Bronchial epithelial cell (primary cell): ENCODE results near the gene RPTOR. TPM values are rescaled to one million over a fixed set of nuclear protein-coding genes. Genes with fewer than 3 reads are reported as not detected.

Source experiments
- DNase-seq: peaks from one replicate; pipeline ENCODE4 v3.0.0-alpha.2; 2010; ENCODE audit warnings: low read depth
- FAIRE-seq: peaks from 2 replicates; lab custom pipeline; 2011; peaks lifted over from hg19 to GRCh38; lab: Jason Lieb, UNC
- H3K27me3 ChIP-seq: 2 replicates; pipeline ENCODE4 v1.5.1; 2011; ENCODE audit warnings: low read length; ENCODE audit not compliant: control insufficient read depth, insufficient read depth
- H3K36me3 ChIP-seq: 2 replicates; pipeline ENCODE4 v1.5.1; 2011; ENCODE audit warnings: low read length; ENCODE audit not compliant: control insufficient read depth, insufficient read depth
- H3K4me3 ChIP-seq: 2 replicates; pipeline ENCODE4 v1.5.1; 2011; ENCODE audit warnings: mild to moderate bottlenecking, low read depth, low read length, control low read depth
- total RNA-seq: library from RNA; depleted of rRNA; stranded (reverse); fragments of >200 nt; gene quantifications from 2 replicates; pipeline ENCODE4 v1.2.1, GENCODE V29; 2014
- TF ChIP-seq, protein P1 (sequence below): IDR thresholded peaks from 2 replicates; pipeline ENCODE4 v1.5.1; 2011; ENCODE audit warnings: mild to moderate bottlenecking, moderate library complexity, low read length, control low read depth, inconsistent platforms; ENCODE audit not compliant: insufficient read depth, severe bottlenecking

Gene RPTOR
- total RNA-seq, 1 donor from 2014 or later, result 14.0 TPM

GRCh38 chr17:80729016-80729415 lies 184.4 kb downstream of the RPTOR start:
- FAIRE-seq, result no peak
- TF ChIP-seq, protein P1, sequence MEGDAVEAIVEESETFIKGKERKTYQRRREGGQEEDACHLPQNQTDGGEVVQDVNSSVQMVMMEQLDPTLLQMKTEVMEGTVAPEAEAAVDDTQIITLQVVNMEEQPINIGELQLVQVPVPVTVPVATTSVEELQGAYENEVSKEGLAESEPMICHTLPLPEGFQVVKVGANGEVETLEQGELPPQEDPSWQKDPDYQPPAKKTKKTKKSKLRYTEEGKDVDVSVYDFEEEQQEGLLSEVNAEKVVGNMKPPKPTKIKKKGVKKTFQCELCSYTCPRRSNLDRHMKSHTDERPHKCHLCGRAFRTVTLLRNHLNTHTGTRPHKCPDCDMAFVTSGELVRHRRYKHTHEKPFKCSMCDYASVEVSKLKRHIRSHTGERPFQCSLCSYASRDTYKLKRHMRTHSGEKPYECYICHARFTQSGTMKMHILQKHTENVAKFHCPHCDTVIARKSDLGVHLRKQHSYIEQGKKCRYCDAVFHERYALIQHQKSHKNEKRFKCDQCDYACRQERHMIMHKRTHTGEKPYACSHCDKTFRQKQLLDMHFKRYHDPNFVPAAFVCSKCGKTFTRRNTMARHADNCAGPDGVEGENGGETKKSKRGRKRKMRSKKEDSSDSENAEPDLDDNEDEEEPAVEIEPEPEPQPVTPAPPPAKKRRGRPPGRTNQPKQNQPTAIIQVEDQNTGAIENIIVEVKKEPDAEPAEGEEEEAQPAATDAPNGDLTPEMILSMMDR, result no peak

GRCh38 chr17:80729761-80730160 lies 185.1 kb downstream of the RPTOR start:
- DNase-seq, result no peak
- TF ChIP-seq, protein P1, result no peak
- no peak overlapping the region for H3K4me3 ChIP-seq
- FAIRE-seq, result no peak
- H3K27me3 ChIP-seq, result no peaks in the 10 kb centered on the region
- H3K36me3 ChIP-seq, result no peaks in the 10 kb centered on the region

More at GRCh38 chr17:80729016-80729415, 184.4 kb downstream of the RPTOR start:
- Histone ChIP-seq H3K27me3 (no peaks in the 10 kb centered on the region), H3K36me3 (no peaks in the 10 kb centered on the region), H3K4me3 (no peak overlapping the region)
- no peak for DNase-seq

GRCh38 chr17:80730739-80731138 lies 186.1 kb downstream of the RPTOR start:
- TF ChIP-seq, protein P1, result no peak
- no peak for FAIRE-seq

DNA sequence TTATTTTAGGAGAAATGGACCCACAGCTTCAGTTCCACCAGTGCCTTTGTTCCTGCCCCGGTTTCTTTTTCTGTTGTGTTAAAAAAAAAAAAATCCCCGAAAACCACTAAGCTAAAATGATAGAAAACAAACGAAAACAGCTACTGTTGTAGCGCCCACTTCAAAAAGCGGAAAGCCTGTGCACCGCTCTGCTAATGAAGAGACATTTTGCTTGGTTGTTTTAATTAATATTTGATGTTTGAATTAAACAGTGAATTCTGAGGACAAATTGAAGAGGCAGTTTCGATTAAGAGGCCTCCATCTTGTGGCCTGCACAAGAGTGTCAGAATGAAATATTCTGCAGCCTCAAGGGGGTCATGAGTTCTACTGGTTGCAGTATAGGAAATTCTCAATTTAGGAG lies 186.7 kb downstream of the RPTOR start:
- no peak for DNase-seq
- no peak overlapping the region for H3K4me3 ChIP-seq
- H3K27me3 ChIP-seq, result no peaks in the 10 kb centered on the region
- no peaks in the 10 kb centered on the region for H3K36me3 ChIP-seq
- no peak for FAIRE-seq
- TF ChIP-seq, protein P1, result no peak

More at GRCh38 chr17:80730739-80731138, 186.1 kb downstream of the RPTOR start:
- Histone ChIP-seq H3K27me3 (no peaks in the 10 kb centered on the region), H3K4me3 (no peak overlapping the region), H3K36me3 (no peaks in the 10 kb centered on the region)
- DNase-seq, result no peak

- DNase-seq (no peak), FAIRE-seq (no peak)
- H3K36me3 ChIP-seq, result no peaks in the 10 kb centered on the region
- no peak overlapping the region for H3K4me3 ChIP-seq
- TF ChIP-seq, protein P1, result no peak
- H3K27me3 ChIP-seq, result no peaks in the 10 kb centered on the region
These were observed 187.6 kb downstream of the RPTOR start for GRCh38 chr17:80732268-80732667.

- H3K4me3 ChIP-seq, result no peak overlapping the region
- H3K36me3 ChIP-seq, result peaks cover 2% of the 10 kb centered on the region
- H3K27me3 ChIP-seq, result no peaks in the 10 kb centered on the region
- TF ChIP-seq, protein P1, result no peak
- DNase-seq (no peak), FAIRE-seq (no peak)
These were observed 192.7 kb downstream of the RPTOR start for GRCh38 chr17:80737106-80738019.
